A549 (cell line): ENCODE results near the gene CHML. TPM values are rescaled to one million over a fixed set of nuclear protein-coding genes. Genes with fewer than 3 reads are reported as not detected.
A peak's percentile ranks its signal among the peaks of the same experiment; 100 is the strongest.

Experiments used
- ATAC-seq, 2 experiments: fragments of 200-7000 bp in 1 of 2; fragments of >200 bp in 1 of 2; cut with Nextera tagmentation in 1 of 2; cut with Tn5 transposase in 1 of 2; 3 replicates each; pipeline versions ENCODE4 v1.8.0 to v1.9.1; 2018 to 2020; ENCODE audit warnings: mild to moderate bottlenecking in 1 of 2, moderate library complexity in 1 of 2
- CTCF ChIA-PET: fragments of 300-600 bp; sonication (Branson Sonifier 250); formaldehyde crosslinking; extraction: SDS; loops from one replicate; lab custom pipeline; 2021; ENCODE audit warnings: antibody characterized with exemption, inconsistent platforms; lab: Yijun Ruan, JAX
- POLR2A ChIA-PET: fragments of 350-600 bp; formaldehyde crosslinking; extraction: SDS; loops from one replicate; lab custom pipeline; 2021; ENCODE audit warnings: antibody characterized with exemption, inconsistent platforms; lab: Yijun Ruan, JAX
- DNase-seq, 2 experiments: peaks; one replicate each; pipeline versions ENCODE4 v3.0.0 to v3.0.0-alpha.2; 2011 to 2016; ENCODE audit warnings: low read depth in 1 of 2, low spot score in 1 of 2
- FAIRE-seq: peaks from 2 replicates; lab custom pipeline; 2011; peaks lifted over from hg19 to GRCh38; lab: Jason Lieb, UNC
- H3K27ac ChIP-seq, 2 experiments: fragments of >200 bp; sonication (Bioruptor Twin); formaldehyde crosslinking; 3 replicates each; pipeline ENCODE4 v1.5.1; 2016 to 2017
- H3K4me1 ChIP-seq: fragments of >200 bp; sonication (Bioruptor Twin); formaldehyde crosslinking; 3 replicates; pipeline ENCODE4 v1.6.1; 2016
- H3K4me2 ChIP-seq: fragments of >200 bp; sonication (Bioruptor Twin); formaldehyde crosslinking; 3 replicates; pipeline ENCODE4 v1.6.1; 2016
- H3K4me3 ChIP-seq: fragments of >200 bp; sonication (Bioruptor Twin); formaldehyde crosslinking; 3 replicates; pipeline ENCODE4 v1.5.1; 2016
- H3K9me3 ChIP-seq: fragments of >200 bp; sonication (Bioruptor Twin); formaldehyde crosslinking; 3 replicates; pipeline ENCODE4 v1.6.1; 2016
- ATOH8 ChIP-seq: fragments of 250-450 bp; sonication (Bioruptor Pico); IDR thresholded peaks from 2 replicates; pipeline ENCODE4 v1.5.0; 2020; ENCODE audit warnings: low read depth, mild to moderate bottlenecking, moderate library complexity
- CBX8 ChIP-seq: fragments of 200-600 bp; sonication (generic); IDR thresholded peaks from 2 replicates; pipeline ENCODE4 v1.6.1; 2016
- CEBPB ChIP-seq, 2 experiments: fragments of >200 bp in 1 of 2; sonication (Bioruptor Twin) in 1 of 2; formaldehyde crosslinking in 1 of 2; IDR thresholded peaks; 2 replicates each; pipeline ENCODE4 v1.6.1; 2012 to 2016
- CHD4 ChIP-seq: fragments of 200-600 bp; sonication (generic); IDR thresholded peaks from 2 replicates; pipeline ENCODE4 v1.6.1; 2016; ENCODE audit warnings: antibody characterized with exemption, mild to moderate bottlenecking, borderline replicate concordance
- EP300 ChIP-seq, 2 experiments: fragments of >200 bp; sonication (Bioruptor Twin); formaldehyde crosslinking; IDR thresholded peaks; 2 replicates in 1 of 2; 3 replicates in 1 of 2; pipeline ENCODE4 v1.6.1; 2016 to 2017
- ESRRA ChIP-seq: fragments of 150-350 bp; IDR thresholded peaks from 2 replicates; pipeline ENCODE4 v1.6.1; 2014; ENCODE audit warnings: mild to moderate bottlenecking, low read length, borderline replicate concordance
- FOSB ChIP-seq: fragments of 250-450 bp; sonication (Bioruptor Pico); IDR thresholded peaks from 2 replicates; pipeline ENCODE4 v1.5.0; 2020; ENCODE audit warnings: mild to moderate bottlenecking, moderate library complexity
- FOSL2 ChIP-seq, 2 experiments: fragments of 450-650 bp in 1 of 2; fragments of >200 bp in 1 of 2; sonication (Bioruptor Twin) in 1 of 2; formaldehyde crosslinking; IDR thresholded peaks; 2 replicates each; pipeline versions ENCODE4 v1.5.0 to v1.6.1; 2016 to 2020; ENCODE audit warnings: mild to moderate bottlenecking in 1 of 2, moderate library complexity in 1 of 2
- FOXS1 ChIP-seq: fragments of 250-450 bp; sonication (Bioruptor Pico); IDR thresholded peaks from 2 replicates; pipeline ENCODE4 v1.5.0; 2020; ENCODE audit warnings: mild to moderate bottlenecking, moderate library complexity
- JUNB ChIP-seq: fragments of >200 bp; sonication (Bioruptor Twin); formaldehyde crosslinking; IDR thresholded peaks from 2 replicates; pipeline ENCODE4 v1.6.1; 2016
- KDM1A ChIP-seq: fragments of 200-600 bp; sonication (generic); IDR thresholded peaks from 2 replicates; pipeline ENCODE4 v1.6.1; 2016; ENCODE audit warnings: low read depth, mild to moderate bottlenecking
- KDM5A ChIP-seq: fragments of 200-600 bp; sonication (generic); IDR thresholded peaks from 2 replicates; pipeline ENCODE4 v1.6.1; 2016; ENCODE audit warnings: antibody characterized with exemption, mild to moderate bottlenecking
- MAX ChIP-seq: IDR thresholded peaks from 2 replicates; pipeline ENCODE4 v1.6.1; 2012
- MYC ChIP-seq: IDR thresholded peaks from 2 replicates; pipeline ENCODE4 v1.6.1; 2012; ENCODE audit warnings: mild to moderate bottlenecking, inconsistent platforms, low read length, improper control_type of control experiment, borderline replicate concordance
- NPAS2 ChIP-seq: fragments of 250-450 bp; sonication (Bioruptor Pico); IDR thresholded peaks from 2 replicates; pipeline ENCODE4 v1.8.0; 2022; ENCODE audit warnings: mild to moderate bottlenecking, moderate library complexity, borderline replicate concordance
- POLR2A ChIP-seq: IDR thresholded peaks from 2 replicates; pipeline ENCODE4 v1.6.1; 2012; ENCODE audit warnings: mild to moderate bottlenecking, low read length
- RAD21 ChIP-seq, 2 experiments: fragments of >200 bp in 1 of 2; sonication (Bioruptor Twin) in 1 of 2; formaldehyde crosslinking in 1 of 2; IDR thresholded peaks in 1 of 2; conservative IDR thresholded peaks in 1 of 2; 2 replicates in 1 of 2; 3 replicates in 1 of 2; pipeline ENCODE4 v1.6.1; 2012 to 2018; ENCODE audit warnings: inconsistent platforms in 1 of 2
- RARB ChIP-seq: fragments of 250-450 bp; sonication (Bioruptor Pico); IDR thresholded peaks from 2 replicates; pipeline ENCODE4 v1.8.0; 2021; ENCODE audit warnings: mild to moderate bottlenecking, moderate library complexity
- RCOR1 ChIP-seq: fragments of 150-350 bp; IDR thresholded peaks from 2 replicates; pipeline ENCODE4 v1.6.1; 2014; ENCODE audit warnings: antibody characterized with exemption, low read length, low read depth
- RNF2 ChIP-seq: fragments of 200-600 bp; sonication (generic); IDR thresholded peaks from 2 replicates; pipeline ENCODE4 v1.6.1; 2016; ENCODE audit warnings: low read depth, mild to moderate bottlenecking, antibody characterized with exemption, moderate library complexity, borderline replicate concordance
- SMC3 ChIP-seq: fragments of >200 bp; sonication (Bioruptor Twin); formaldehyde crosslinking; IDR thresholded peaks from 3 replicates; pipeline ENCODE4 v1.6.1; 2018; ENCODE audit warnings: inconsistent platforms
- SREBF2 ChIP-seq: fragments of 450-650 bp; IDR thresholded peaks from 2 replicates; pipeline ENCODE4 v1.6.1; 2014; ENCODE audit warnings: mild to moderate bottlenecking, moderate library complexity
- ZNF302 ChIP-seq: fragments of 250-450 bp; sonication (Bioruptor Pico); IDR thresholded peaks from 2 replicates; pipeline ENCODE4 v1.9.0; 2021; ENCODE audit warnings: inconsistent platforms, mild to moderate bottlenecking, moderate library complexity
- ZSCAN20 ChIP-seq: fragments of 250-450 bp; sonication (Bioruptor Pico); IDR thresholded peaks from 2 replicates; pipeline ENCODE4 v1.8.0; 2022; ENCODE audit warnings: mild to moderate bottlenecking, moderate library complexity
- WGBS: methylation state at CpG from one replicate; pipeline ENCODE4 v1.1.6; 2017; ENCODE audit errors: missing lambda C conversion rate; 5-methylcytosine and 5-hydroxymethylcytosine counted together
- polyA plus RNA-seq, 4 experiments: library from polyadenylated mRNA; depleted of rRNA in 3 of 4; stranded (reverse); fragments of >200 nt; fragmentation: RNase III in 1 of 4; extraction: RNeasy Plus Mini Kit Qiagen cat#74134 plus additional on column Dnase treatment in 1 of 4; gene quantifications; 2 replicates in 3 of 4; 3 replicates in 1 of 4; pipeline ENCODE4 v1.2.3, GENCODE V29; 2011 to 2017

Gene CHML
- polyA plus RNA-seq, 2 of the 4 experiments (the other 2 are of a cell fraction), result 8.8 to 15.2 TPM

- peaks cover 31% of the 10 kb centered on the region for H3K4me1 ChIP-seq
- peak overlapping the region; percentile 20; the same call in 2 of the 3 replicates for H3K4me2 ChIP-seq
- 13% methylated on average over 2 of the region's 2 CpGs for WGBS
- ATAC-seq, result no peak; a peak in 1 of 6 replicates
- FAIRE-seq, result no peak
- H3K9me3 ChIP-seq, result no peaks in the 10 kb centered on the region
- CTCF ChIA-PET, result interaction anchor here (1.0 kb wide), 1 partner anchor 10 kb away, joined by 4 read pairs; no protein-coding TSS in a partner anchor
- DNase-seq, result no peak
- H3K27ac ChIP-seq, result peak overlapping the region; percentile 39 to 67; a peak in 4 of 6 replicates
- no peak overlapping the region for H3K4me3 ChIP-seq
- TF ChIP-seq NPAS2 (CRISPR knock-in tag) (no peak), FOSL2 (IDR thresholded peaks at IDR 0.05) (no peak), FOSL2 (CRISPR knock-in tag; IDR thresholded peaks at IDR 0.05) (peak; percentile 59; the same call in 1 of the 2 replicates)
- TF ChIP-seq, all 56 proteins: peak for 1
- POLR2A ChIA-PET, result no interaction called here
These were observed 39.7 kb downstream of the CHML start for GRCh38 chr1:241600496-241600901.

GRCh38 chr1:241598249-241598648 is 41.9 kb downstream of the CHML start:
- no peak for FAIRE-seq
- no peak for TF ChIP-seq MYC
- no peak for TF ChIP-seq CHD4
- no peak for TF ChIP-seq FOSB (CRISPR knock-in tag)
- TF ChIP-seq NPAS2 (CRISPR knock-in tag), result no peak
- TF ChIP-seq RARB (CRISPR knock-in tag), result no peak
- TF ChIP-seq ZNF302 (CRISPR knock-in tag), result no peak
- TF ChIP-seq ESRRA, result no peak
- TF ChIP-seq KDM1A, result no peak
- no peak for TF ChIP-seq EP300 (IDR thresholded peaks at IDR 0.05)
- POLR2A ChIA-PET, result no interaction called here
- CTCF ChIA-PET, result interaction anchor here (1.5 kb wide), 1 partner anchor 12 kb away, joined by 5 read pairs; no protein-coding TSS in a partner anchor
- H3K9me3 ChIP-seq, result no peaks in the 10 kb centered on the region
- no peak overlapping the region for H3K4me2 ChIP-seq
- 86% methylated on average over 3 of the region's 3 CpGs for WGBS
- H3K27ac ChIP-seq, result no peak overlapping the region
- DNase-seq, result no peak
- no peak overlapping the region for H3K4me3 ChIP-seq
- no peak for ATAC-seq
- H3K4me1 ChIP-seq, result peaks cover 16% of the 10 kb centered on the region

- no peak for TF ChIP-seq CBX8
- TF ChIP-seq, all 56 proteins: peak for 0
- WGBS, result 93% methylated on average over 6 of the region's 6 CpGs
- ChIA-PET POLR2A (no interaction called here), CTCF (interaction anchor here (1.0 kb wide), 1 partner anchor 9 kb away, joined by 8 read pairs; no protein-coding TSS in a partner anchor)
- Histone ChIP-seq H3K9me3 (no peaks in the 10 kb centered on the region), H3K27ac (no peak overlapping the region), H3K4me3 (no peak overlapping the region), H3K4me2 (no peak overlapping the region), H3K4me1 (peaks cover 32% of the 10 kb centered on the region)
- no peak for DNase-seq
- no peak for FAIRE-seq
- no peak for ATAC-seq
These were observed 43.5 kb downstream of the CHML start for GRCh38 chr1:241596633-241597032.

- ChIA-PET CTCF (interaction anchor here (1.4 to 3.1 kb wide), 2 partner anchors 10 to 17 kb away, joined by 3 to 15 read pairs; no protein-coding TSS in a partner anchor), POLR2A (no interaction called here)
- FAIRE-seq (no peak), ATAC-seq (no peak), DNase-seq (no peak)
- no peaks in the 10 kb centered on the region for H3K9me3 ChIP-seq
- no peak for TF ChIP-seq FOSL2 (IDR thresholded peaks at IDR 0.05)
- TF ChIP-seq FOSL2 (CRISPR knock-in tag; IDR thresholded peaks at IDR 0.05), result no peak
- TF ChIP-seq SMC3, result no peak
- no peak for TF ChIP-seq KDM5A
- TF ChIP-seq JUNB, result peak; percentile 37; the same call in 1 of the 2 replicates
- H3K4me2 ChIP-seq, result peak overlapping the region; percentile 53
- WGBS, result 86% methylated on average over 1 of the region's 1 CpG
- H3K27ac ChIP-seq, result peak overlapping the region; percentile 57 to 82; a peak in 5 of 6 replicates
- H3K4me3 ChIP-seq, result no peak overlapping the region
- peaks cover 37% of the 10 kb centered on the region for H3K4me1 ChIP-seq
These were observed 47.0 kb downstream of the CHML start for GRCh38 chr1:241593186-241593585.

GRCh38 chr1:241592273-241592958 is 47.8 kb downstream of the CHML start:
- peak; percentile 80 for FAIRE-seq
- 33% methylated on average over 3 of the region's 3 CpGs for WGBS
- Histone ChIP-seq H3K4me1 (peaks cover 37% of the 10 kb centered on the region), H3K27ac (peak overlapping the region; percentile 57 to 82; a peak in 5 of 6 replicates), H3K9me3 (no peaks in the 10 kb centered on the region), H3K4me3 (no peak overlapping the region)
- ChIA-PET POLR2A (no interaction called here), CTCF (interaction anchor here (1.4 to 4.1 kb wide), 2 partner anchors 11 to 19 kb away, joined by 3 to 28 read pairs; no protein-coding TSS in a partner anchor)
- ATAC-seq, result peak; percentile 77 to 87
- no peak for DNase-seq
- TF ChIP-seq EP300 (IDR thresholded peaks at IDR 0.05) (no peak), POLR2A (no peak), MAX (0 out of 2 replicates have a peak, but pooled peaks have one; percentile 19), FOXS1 (no peak), SREBF2 (no peak), JUNB (peak; percentile 74), KDM1A (no peak), FOSL2 (IDR thresholded peaks at IDR 0.05) (peak; percentile 73), FOSL2 (CRISPR knock-in tag; IDR thresholded peaks at IDR 0.05) (peak; percentile 65), RCOR1 (no peak), ATOH8 (no peak), RAD21 (conservative IDR thresholded peaks at IDR 0.05 in 1 of 2, IDR thresholded peaks at IDR 0.05 in 1 of 2) (no peak), RNF2 (no peak), CEBPB (IDR thresholded peaks at IDR 0.05) (peak in 1 of 2 experiments; percentile 38; a peak in 1 of 4 replicates), ZSCAN20 (no peak)
- TF ChIP-seq, all 56 proteins: peak for 4
- peak overlapping the region; percentile 53 for H3K4me2 ChIP-seq
